HepG2 (cell line): ENCODE results near the gene TRIM15. TPM values are rescaled to one million over a fixed set of nuclear protein-coding genes. Genes with fewer than 3 reads are reported as not detected.

ENCODE experiments used
- ATAC-seq: fragments of 200-7000 bp; cut with Tn5 transposase; 3 replicates; pipeline ENCODE4 v1.9.1; 2020; ENCODE audit warnings: mild to moderate bottlenecking, moderate library complexity
- BruUV-seq: library from RNA; stranded (reverse); fragments of 400-500 nt; replicated peaks from 2 replicates; lab custom pipeline; 2021; lab: Mats Ljungman, UMichigan
- CTCF ChIA-PET: fragments of 300-600 bp; formaldehyde crosslinking; extraction: SDS; loops from one replicate; lab custom pipeline; 2021; ENCODE audit warnings: low total read pairs, inconsistent platforms, low intra/inter-chr PET ratio; lab: Yijun Ruan, JAX
- POLR2A ChIA-PET: fragments of 350-600 bp; sonication (Branson Sonifier 250); formaldehyde crosslinking; loops from one replicate; lab custom pipeline; 2020; ENCODE audit warnings: antibody characterized with exemption, inconsistent platforms; lab: Yijun Ruan, JAX
- DNase-seq: peaks from one replicate; pipeline ENCODE4 v3.0.0-alpha.2; 2015; ENCODE audit warnings: low spot score
- FAIRE-seq: peaks from 3 replicates; lab custom pipeline; 2011; peaks lifted over from hg19 to GRCh38; lab: Jason Lieb, UNC
- H2AFZ ChIP-seq: one replicate; pipeline ENCODE4 v1.6.1; 2011; ENCODE audit warnings: low read length, inconsistent platforms
- H3K27ac ChIP-seq: fragments of 300-600 bp; 3 replicates; pipeline ENCODE4 v1.8.0; 2011; ENCODE audit warnings: mixed run types, mild to moderate bottlenecking, mixed read lengths, low read length, inconsistent platforms; ENCODE audit not compliant: insufficient read depth; ENCODE audit errors: extremely low read length
- H3K27me3 ChIP-seq, 2 experiments: fragments of 200-600 bp in 1 of 2; 2 replicates in 1 of 2; 3 replicates in 1 of 2; pipeline versions ENCODE4 v1.6.0 to v1.8.0; 2011; ENCODE audit warnings: low read length in 2 of 2, mild to moderate bottlenecking in 2 of 2, moderate library complexity in 2 of 2, inconsistent platforms in 1 of 2; ENCODE audit not compliant: insufficient read depth in 2 of 2, control insufficient read depth in 1 of 2
- H3K36me3 ChIP-seq, 2 experiments: fragments of 200-600 bp in 1 of 2; replicated peaks in 1 of 2; 2 replicates in 1 of 2; 3 replicates in 1 of 2; pipeline versions ENCODE4 v1.5.1 to v1.8.0; 2011; ENCODE audit warnings: low read length in 2 of 2, inconsistent platforms in 1 of 2; ENCODE audit not compliant: insufficient read depth in 2 of 2, control insufficient read depth in 1 of 2
- H3K4me1 ChIP-seq: 2 replicates; pipeline ENCODE4 v1.5.1; 2012; ENCODE audit warnings: low read length, inconsistent platforms; ENCODE audit not compliant: insufficient read depth
- H3K4me2 ChIP-seq: 2 replicates; pipeline ENCODE4 v1.6.0; 2011; ENCODE audit warnings: low read depth, low read length, inconsistent platforms
- H3K4me3 ChIP-seq, 3 experiments: fragments of 200-600 bp in 1 of 3; sonication (generic), shearing (Covaris generic) in 1 of 3; replicated peaks in 1 of 3; 2 replicates each; pipeline ENCODE4 v1.5.1; 2011 to 2016; ENCODE audit warnings: low read length in 3 of 3, inconsistent platforms in 2 of 3, low read depth in 2 of 3, mild to moderate bottlenecking in 2 of 3, control low read depth in 1 of 3, mixed read lengths in 1 of 3; ENCODE audit not compliant: insufficient read depth in 1 of 3
- H3K79me2 ChIP-seq: one replicate; pipeline ENCODE4 v1.6.1; 2011; ENCODE audit warnings: low read length, inconsistent platforms; ENCODE audit not compliant: insufficient read depth
- H3K9ac ChIP-seq: 2 replicates; pipeline ENCODE4 v1.6.0; 2011; ENCODE audit warnings: mild to moderate bottlenecking, low read depth, low read length, inconsistent platforms; ENCODE audit not compliant: insufficient read depth
- H3K9me3 ChIP-seq: 2 replicates; pipeline ENCODE4 v1.5.1; 2012; ENCODE audit warnings: mild to moderate bottlenecking, low read length
- H4K20me1 ChIP-seq: 2 replicates; pipeline ENCODE4 v1.6.0; 2011; ENCODE audit warnings: inconsistent platforms, mild to moderate bottlenecking, low read length, moderate library complexity; ENCODE audit not compliant: insufficient read depth
- AGO2 ChIP-seq: fragments of 200-400 bp; formaldehyde crosslinking; optimal IDR thresholded peaks from 2 replicates; pipeline ENCODE3; 2017; ENCODE audit warnings: mild to moderate bottlenecking, low read depth, low read length, moderate library complexity
- DBP ChIP-seq: sonication (generic); formaldehyde crosslinking; IDR thresholded peaks from 2 replicates; pipeline ENCODE4 v1.4.0; 2020; ENCODE audit warnings: missing genetic modification reagents; ENCODE audit errors: not compliant biosample characterization
- HNF4G ChIP-seq, 2 experiments: sonication (generic) in 1 of 2; formaldehyde crosslinking in 1 of 2; IDR thresholded peaks; 2 replicates each; pipeline versions ENCODE4 v1.4.0 to v1.6.1; 2011 to 2020; ENCODE audit warnings: borderline replicate concordance in 2 of 2, low read depth in 2 of 2, mild to moderate bottlenecking in 2 of 2, low read length in 1 of 2, missing genetic modification reagents in 1 of 2, moderate library complexity in 1 of 2
- KAT8 ChIP-seq: IDR thresholded peaks from 2 replicates; pipeline ENCODE4 v1.6.1; 2016; ENCODE audit warnings: missing genetic modification reagents, missing compliant biosample characterization
- PLSCR1 ChIP-seq: sonication (generic); formaldehyde crosslinking; IDR thresholded peaks from 2 replicates; pipeline ENCODE4 v1.5.0; 2020; ENCODE audit warnings: missing genetic modification reagents, mild to moderate bottlenecking, borderline replicate concordance
- RAD51 ChIP-seq: fragments of 450-650 bp; IDR thresholded peaks from 2 replicates; pipeline ENCODE4 v1.6.1; 2016; ENCODE audit warnings: borderline replicate concordance
- RBFOX2 ChIP-seq: fragments of 200-400 bp; formaldehyde crosslinking; IDR thresholded peaks from 2 replicates; pipeline ENCODE4 v1.6.1; 2017; ENCODE audit warnings: low read depth, mild to moderate bottlenecking, low read length
- TSC22D2 ChIP-seq: sonication (generic); formaldehyde crosslinking; IDR thresholded peaks from 2 replicates; pipeline ENCODE4 v1.5.1; 2020; ENCODE audit warnings: missing genetic modification reagents, mild to moderate bottlenecking, borderline replicate concordance
- YEATS2 ChIP-seq: sonication (generic); formaldehyde crosslinking; IDR thresholded peaks from 2 replicates; pipeline ENCODE4 v1.4.0; 2020; ENCODE audit warnings: missing genetic modification reagents, borderline replicate concordance
- ZNF292 ChIP-seq: sonication (generic); formaldehyde crosslinking; IDR thresholded peaks from 2 replicates; pipeline ENCODE4 v1.8.1; 2022; ENCODE audit warnings: mild to moderate bottlenecking, low read depth, missing genetic modification reagents, borderline replicate concordance
- ZNF546 ChIP-seq: sonication (generic); formaldehyde crosslinking; conservative IDR thresholded peaks from 2 replicates; pipeline ENCODE4 v1.8.1; 2023; ENCODE audit warnings: mild to moderate bottlenecking, missing genetic modification reagents
- ZNF572 ChIP-seq: sonication (generic); formaldehyde crosslinking; IDR thresholded peaks from 2 replicates; pipeline ENCODE4 v1.5.1; 2020; ENCODE audit warnings: mild to moderate bottlenecking, missing genetic modification reagents
- WGBS: methylation state at CpG from one replicate; pipeline ENCODE4 v1.1.6; 2017; ENCODE audit warnings: low lambda C conversion rate; 5-methylcytosine and 5-hydroxymethylcytosine counted together
- in situ Hi-C: cut with HindIII; loops from 2 replicates; pipeline ENCODE4 v1.10.0; 2017; ENCODE audit warnings: low pct_unique_long_range_greater_than_20kb; ENCODE audit not compliant: extremely low pct_ligation_motif_present
- intact Hi-C: fragments of 100-400 bp; cut with micrococcal nuclease; formaldehyde crosslinking; loops from one replicate; pipeline ENCODE4 v1.10.0; 2022; ENCODE audit not compliant: unreplicated experiment
- polyA plus RNA-seq, 8 experiments: library from polyadenylated mRNA; depleted of rRNA in 3 of 8; stranded (reverse) in 7 of 8; unstranded in 1 of 8; fragments of >200 nt; fragmentation: Illumina TruSeq in 4 of 8; extraction: Trizol in 4 of 8; gene quantifications; 2 replicates each; pipeline versions ENCODE4 v1.2.1 to v1.2.3, GENCODE V29; 2011 to 2016; ENCODE audit warnings: low read depth in 4 of 8, missing spikeins in 1 of 8, mixed read lengths in 1 of 8; ENCODE audit not compliant: insufficient read depth in 1 of 8
- total RNA-seq, 5 experiments: library from RNA; depleted of rRNA; stranded (reverse); fragments of >200 nt; fragmentation: Illumina TruSeq; extraction: Trizol; gene quantifications; 2 replicates each; pipeline ENCODE4 v1.2.3, GENCODE V29; 2016; ENCODE audit warnings: low read depth in 1 of 5

Gene TRIM15
- total and polyA plus RNA-seq, 2 of the 13 experiments (the other 11 are each of a cell fraction or from before 2014, with no cell fraction given), result 35.1 to 38.2 TPM

DNA sequence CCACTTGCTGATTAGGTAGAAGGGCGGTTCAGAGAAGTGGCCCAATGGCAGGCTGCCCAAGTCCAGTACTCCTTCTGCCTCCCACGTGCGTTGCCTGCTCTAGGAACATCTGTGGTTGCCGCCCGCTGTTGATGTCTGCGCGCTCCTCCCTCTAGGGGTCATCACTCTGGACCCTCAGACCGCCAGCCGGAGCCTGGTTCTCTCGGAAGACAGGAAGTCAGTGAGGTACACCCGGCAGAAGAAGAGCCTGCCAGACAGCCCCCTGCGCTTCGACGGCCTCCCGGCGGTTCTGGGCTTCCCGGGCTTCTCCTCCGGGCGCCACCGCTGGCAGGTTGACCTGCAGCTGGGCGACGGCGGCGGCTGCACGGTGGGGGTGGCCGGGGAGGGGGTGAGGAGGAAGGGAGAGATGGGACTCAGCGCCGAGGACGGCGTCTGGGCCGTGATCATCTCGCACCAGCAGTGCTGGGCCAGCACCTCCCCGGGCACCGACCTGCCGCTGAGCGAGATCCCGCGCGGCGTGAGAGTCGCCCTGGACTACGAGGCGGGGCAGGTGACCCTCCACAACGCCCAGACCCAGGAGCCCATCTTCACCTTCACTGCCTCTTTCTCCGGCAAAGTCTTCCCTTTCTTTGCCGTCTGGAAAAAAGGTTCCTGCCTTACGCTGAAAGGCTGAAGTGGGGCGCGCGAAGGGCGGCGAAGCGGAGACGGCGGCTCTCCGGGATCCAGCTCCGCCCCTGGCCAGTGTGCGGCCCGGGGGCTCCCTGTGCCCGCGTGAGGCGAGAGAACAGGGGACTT is 8.5 kb downstream of the TRIM15 start:
- no peak overlapping the region for H2AFZ ChIP-seq
- FAIRE-seq (no peak), DNase-seq (no peak)
- no TSS peak for BruUV-seq
- H4K20me1 ChIP-seq, result no peaks in the 10 kb centered on the region
- H3K27me3 ChIP-seq, result peaks cover 0 to 1% of the 10 kb centered on the region in 2 experiments; a peak in 1 of 5 replicates
- peaks cover 8% of the 10 kb centered on the region for H3K79me2 ChIP-seq
- H3K4me1 ChIP-seq, result peaks cover 9% of the 10 kb centered on the region
- H3K9me3 ChIP-seq, result no peaks in the 10 kb centered on the region
- no peak overlapping the region for H3K27ac ChIP-seq
- H3K9ac ChIP-seq, result no peak overlapping the region
- POLR2A ChIA-PET, result no interaction called here
- CTCF ChIA-PET, result no interaction called here
- H3K4me3 ChIP-seq, result no peak overlapping the region
- TF ChIP-seq ZNF292 (no peak), TSC22D2 (no peak), DBP (CRISPR knock-in tag) (no peak), YEATS2 (CRISPR knock-in tag) (no peak), ZNF546 (no peak), AGO2 (peak; percentile 77), ZNF572 (CRISPR knock-in tag) (peak; percentile 24; the same call in 1 of the 2 replicates), RBFOX2 (peak; percentile 62; the same call in 1 of the 2 replicates), RAD51 (no peak), HNF4G (IDR thresholded peaks at IDR 0.05; ENCODE audit: borderline replicate concordance, low read depth, low read length) (no peak), HNF4G (CRISPR knock-in tag; IDR thresholded peaks at IDR 0.05; ENCODE audit: borderline replicate concordance, low read depth) (no peak), PLSCR1 (no peak), KAT8 (CRISPR knock-in tag) (no peak)
- TF ChIP-seq, all 625 proteins: peak for 3
- intact Hi-C loops, result loop anchor here (2.0 kb wide), 3 partner anchors 41 to 323 kb away; partner anchors contain the start of gene POLR1H
- in situ Hi-C loops, result loop anchor here (5.0 kb wide), 1 partner anchor 70 kb away; no protein-coding TSS in a partner anchor
- 97% methylated on average over 62 of the region's 62 CpGs for WGBS
- no peak for ATAC-seq
- H3K36me3 ChIP-seq, result peaks cover 18 to 48% of the 10 kb centered on the region in 2 experiments
- H3K4me2 ChIP-seq, result no peak overlapping the region
